Endothelial cell of umbilical vein (primary cell): ENCODE results near the gene NUSAP1. TPM values are rescaled to one million over a fixed set of nuclear protein-coding genes. Genes with fewer than 3 reads are reported as not detected.

Source experiments
- BruUV-seq: library from RNA; stranded (reverse); fragments of 400-500 nt; replicated peaks from 2 replicates; lab custom pipeline; 2021; lab: Mats Ljungman, UMichigan
- CTCF ChIA-PET: fragments of 300-600, 350-600 bp; sonication (Branson Sonifier 250); formaldehyde crosslinking; loops from one replicate; lab custom pipeline; 2021; ENCODE audit warnings: antibody characterized with exemption, inconsistent platforms; lab: Charles Lee
- POLR2A ChIA-PET: fragments of 300-600, 350-600 bp; sonication (Branson Sonifier 250); formaldehyde crosslinking; loops from one replicate; lab custom pipeline; 2021; ENCODE audit warnings: antibody characterized with exemption, inconsistent platforms; lab: Charles Lee
- DNase-seq: peaks from one replicate; pipeline ENCODE4 v3.0.0-alpha.2; 2011; ENCODE audit warnings: low read depth, low spot score
- FAIRE-seq: peaks from 2 replicates; lab custom pipeline; 2011; peaks lifted over from hg19 to GRCh38; lab: Jason Lieb, UNC
- H2AFZ ChIP-seq: 2 replicates; pipeline ENCODE4 v1.6.0; 2012; ENCODE audit warnings: low read depth, low read length, control low read depth, inconsistent platforms
- H3K27ac ChIP-seq: 2 replicates; pipeline ENCODE4 v1.5.1; 2011; ENCODE audit warnings: low read depth, mild to moderate bottlenecking, control low read depth, low read length, moderate library complexity; ENCODE audit not compliant: insufficient read depth
- H3K27me3 ChIP-seq, 2 experiments: 2 replicates each; pipeline versions ENCODE4 v1.6.0 to v1.6.1; 2011; ENCODE audit warnings: low read length in 2 of 2, mixed read lengths in 1 of 2; ENCODE audit not compliant: control insufficient read depth in 2 of 2, insufficient read depth in 2 of 2
- H3K36me3 ChIP-seq, 2 experiments: 2 replicates in 1 of 2; 3 replicates in 1 of 2; pipeline ENCODE4 v1.5.1; 2011; ENCODE audit warnings: low read length in 2 of 2, mild to moderate bottlenecking in 1 of 2, moderate library complexity in 1 of 2; ENCODE audit not compliant: control insufficient read depth in 2 of 2, insufficient read depth in 2 of 2; ENCODE audit errors: extremely low read depth in 1 of 2
- H3K4me1 ChIP-seq: 3 replicates; pipeline ENCODE4 v1.5.1; 2011; ENCODE audit warnings: mild to moderate bottlenecking, low read length; ENCODE audit not compliant: control insufficient read depth, insufficient read depth; ENCODE audit errors: extremely low read depth
- H3K4me2 ChIP-seq: 2 replicates; pipeline ENCODE4 v1.6.1; 2011; ENCODE audit warnings: low read length, control low read depth, mixed read lengths; ENCODE audit not compliant: insufficient read depth
- H3K4me3 ChIP-seq, 3 experiments: fragments of 200-600 bp in 1 of 3; sonication (generic), shearing (Covaris generic) in 1 of 3; replicated peaks in 1 of 3; 2 replicates each; pipeline ENCODE4 v1.5.1; 2011 to 2016; ENCODE audit warnings: control low read depth in 3 of 3, low read length in 3 of 3, mild to moderate bottlenecking in 2 of 3, inconsistent platforms in 1 of 3, low read depth in 1 of 3, moderate library complexity in 1 of 3; ENCODE audit not compliant: insufficient read depth in 1 of 3
- H3K79me2 ChIP-seq: 2 replicates; pipeline ENCODE4 v1.6.0; 2012; ENCODE audit warnings: low read length, inconsistent platforms; ENCODE audit not compliant: control insufficient read depth, insufficient read depth
- H3K9ac ChIP-seq: replicated peaks from 2 replicates; pipeline ENCODE3; 2011; ENCODE audit warnings: low read length, control low read depth; ENCODE audit not compliant: insufficient read depth; ENCODE audit errors: extremely low read depth
- H3K9me1 ChIP-seq: replicated peaks from 3 replicates; pipeline ENCODE4 v1.6.0; 2011; ENCODE audit warnings: mild to moderate bottlenecking, low read length; ENCODE audit not compliant: control insufficient read depth, insufficient read depth; ENCODE audit errors: extremely low read depth
- H3K9me3 ChIP-seq: replicated peaks from 2 replicates; pipeline ENCODE4 v1.5.1; 2012; ENCODE audit warnings: low read length, inconsistent platforms; ENCODE audit not compliant: control insufficient read depth, insufficient read depth
- H4K20me1 ChIP-seq: replicated peaks from 2 replicates; pipeline ENCODE3; 2011; ENCODE audit warnings: mild to moderate bottlenecking, low read length; ENCODE audit not compliant: control insufficient read depth, insufficient read depth; ENCODE audit errors: extremely low read depth
- CTCF ChIP-seq, 2 donors: IDR thresholded peaks; 1 replicate in 1 of 2; 2 replicates in 1 of 2; pipeline ENCODE4 v1.5.1; 2011; ENCODE audit warnings: low read length in 2 of 2, mild to moderate bottlenecking in 2 of 2, moderate library complexity in 2 of 2, control low read depth in 1 of 2, inconsistent platforms in 1 of 2, low read depth in 1 of 2; ENCODE audit not compliant: insufficient read depth in 1 of 2; ENCODE audit errors: extremely low read depth in 1 of 2
- EZH2 ChIP-seq: IDR thresholded peaks from 2 replicates; pipeline ENCODE4 v1.6.1; 2012; ENCODE audit warnings: borderline replicate concordance, low read depth, mild to moderate bottlenecking, moderate library complexity, low read length, inconsistent platforms; ENCODE audit not compliant: severe bottlenecking
- FOS ChIP-seq: IDR thresholded peaks from 2 replicates; pipeline ENCODE4 v1.6.1; 2011; ENCODE audit warnings: mild to moderate bottlenecking, low read length, moderate library complexity, borderline replicate concordance; ENCODE audit not compliant: insufficient read depth
- GATA2 ChIP-seq: IDR thresholded peaks from 2 replicates; pipeline ENCODE4 v1.7.0; 2011; ENCODE audit warnings: low read depth, mild to moderate bottlenecking, moderate library complexity, mixed read lengths, low read length; ENCODE audit not compliant: insufficient read length, insufficient read depth
- JUN ChIP-seq: IDR thresholded peaks from 2 replicates; pipeline ENCODE4 v1.6.1; 2011; ENCODE audit warnings: borderline replicate concordance, low read depth; ENCODE audit not compliant: insufficient read length, insufficient read depth
- POLR2A ChIP-seq: IDR thresholded peaks from 2 replicates; pipeline ENCODE4 v1.6.1; 2012; ENCODE audit warnings: low read depth, mild to moderate bottlenecking, control low read depth, low read length
- POLR2AphosphoS5 ChIP-seq: IDR thresholded peaks from 2 replicates; pipeline ENCODE4 v1.6.1; 2012; ENCODE audit warnings: low read depth, mild to moderate bottlenecking, control low read depth, low read length, moderate library complexity; ENCODE audit not compliant: insufficient read depth
- dilution Hi-C: fragments of 300-500 bp; cut with MboI; formaldehyde crosslinking; loops from one replicate; pipeline ENCODE4 v1.15.0; 2019; ENCODE audit warnings: low sequenced_read_pairs; ENCODE audit not compliant: extremely low pct_ligation_motif_present
- intact Hi-C: fragments of 100-400 bp; cut with micrococcal nuclease; formaldehyde crosslinking; loops from one replicate; pipeline ENCODE4 v1.10.0; 2022
- polyA plus RNA-seq, 4 experiments: library from polyadenylated mRNA; depleted of rRNA in 3 of 4; stranded (reverse) in 3 of 4; unstranded in 1 of 4; fragments of >200 nt; gene quantifications; 2 replicates each; pipeline versions ENCODE4 v1.2.1 to v1.2.3, GENCODE V29; 2011 to 2012; ENCODE audit warnings: missing spikeins in 1 of 4
- total RNA-seq: library from RNA; stranded (reverse); gene quantifications from 2 replicates; pipeline ENCODE4 v1.2.3, GENCODE V29; 2021

Gene NUSAP1
- total and polyA plus RNA-seq, 2 donors (not counting 3 experiments of a cell fraction or from before 2014, with no cell fraction given) = 43.0 to 109 TPM

DNA sequence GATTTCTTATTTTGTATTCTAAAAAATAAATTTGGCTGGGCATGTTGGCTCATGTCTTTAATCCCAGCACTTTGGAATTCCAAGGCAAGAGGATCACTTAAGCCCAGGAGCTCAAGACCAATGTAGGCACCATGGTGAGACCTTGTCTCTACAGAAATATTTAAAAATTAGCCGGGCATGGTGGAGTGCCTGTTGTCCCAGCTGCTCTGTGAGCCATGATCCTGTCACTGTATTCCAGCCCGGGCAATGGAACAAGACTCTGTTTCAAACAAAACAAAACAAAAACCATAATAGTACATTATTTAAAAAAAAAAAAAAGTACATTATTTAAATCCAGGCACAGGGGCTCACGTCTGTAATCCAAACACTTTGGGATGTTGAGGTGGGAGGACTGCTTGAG is 78.8 kb downstream of the NUSAP1 start:
- Histone ChIP-seq H2AFZ (no peak overlapping the region), H4K20me1 (no peaks in the 10 kb centered on the region), H3K4me1 (peaks cover 3% of the 10 kb centered on the region), H3K36me3 (no peaks in the 10 kb centered on the region), H3K9ac (no peak overlapping the region), H3K27ac (no peak overlapping the region), H3K4me3 (no peak overlapping the region), H3K4me2 (no peak overlapping the region), H3K9me1 (no peaks in the 10 kb centered on the region), H3K79me2 (peaks cover 7% of the 10 kb centered on the region), H3K9me3 (no peaks in the 10 kb centered on the region), H3K27me3 (no peaks in the 10 kb centered on the region)
- no TSS peak for BruUV-seq
- DNase-seq (no peak), FAIRE-seq (no peak)
- ChIA-PET POLR2A (no interaction called here), CTCF (no interaction called here)
- intact Hi-C loops = no loop called here
- TF ChIP-seq POLR2A (no peak), CTCF (IDR thresholded peaks at IDR 0.05; ENCODE audit: extremely low read depth in 1 of 2, insufficient read depth in 1 of 2, low read depth in 1 of 2, low read length in 2 of 2) (no peak), JUN (no peak), POLR2AphosphoS5 (no peak), GATA2 (no peak), EZH2 (no peak), FOS (no peak)
- dilution Hi-C loops = no loop called here
